VCaP (cell line): ENCODE measurements around the gene ARL2.

Experiments
- H3K27ac ChIP-seq: fragments of 450-650 bp; 2 replicates; pipeline ENCODE4 v1.5.1; 2017
- CTCF ChIP-seq: fragments of 450-650 bp; conservative IDR thresholded peaks from 2 replicates; pipeline ENCODE4 v1.5.1; 2017; ENCODE audit warnings: mild to moderate bottlenecking, moderate library complexity

The ARL2 gene

GRCh38 chr11:65060913-65061408 lies 47.0 kb downstream of the ARL2 start:
- no peak overlapping the region for H3K27ac ChIP-seq
- 0 out of 2 replicates have a peak, but pooled peaks have one; percentile 13 for TF ChIP-seq CTCF

- no peak overlapping the region for H3K27ac ChIP-seq
- TF ChIP-seq CTCF: no peak
Measured at GRCh38 chr11:65063532-65063931, 49.6 kb downstream of the ARL2 start.

- no peak overlapping the region for H3K27ac ChIP-seq
- TF ChIP-seq CTCF: no peak
Measured at GRCh38 chr11:65064847-65065240, 50.9 kb downstream of the ARL2 start.

- no peak for TF ChIP-seq CTCF
- no peak overlapping the region for H3K27ac ChIP-seq
Measured at GRCh38 chr11:65065851-65066250, 51.9 kb downstream of the ARL2 start.

- no peak overlapping the region for H3K27ac ChIP-seq
- TF ChIP-seq CTCF: no peak
Measured at GRCh38 chr11:65066315-65066714, 52.4 kb downstream of the ARL2 start.

GRCh38 chr11:65066805-65067291 lies 52.9 kb downstream of the ARL2 start:
- no peak overlapping the region for H3K27ac ChIP-seq
- TF ChIP-seq CTCF: no peak

GRCh38 chr11:65067446-65067845 lies 53.5 kb downstream of the ARL2 start:
- no peak overlapping the region for H3K27ac ChIP-seq
- TF ChIP-seq CTCF: no peak
